ENCODE measurements around the gene RBMS3. TPM values are rescaled to one million over a fixed set of nuclear protein-coding genes. Genes with fewer than 3 reads are reported as not detected.

The RBMS3 gene
- total RNA-seq, 1 experiment from 2014 or later: 7.4 TPM

- H3K4me3 Mint-ChIP-seq (ENCODE audit: unreplicated experiment): no peak overlapping the region
- BruUV-seq (replicated peaks): no TSS peak
- H3K36me3 Mint-ChIP-seq (ENCODE audit: insufficient read depth, unreplicated experiment): no peaks in the 10 kb centered on the region
- no peaks in the 10 kb centered on the region for H3K9me3 Mint-ChIP-seq (ENCODE audit: unreplicated experiment)
- ChIA-PET CTCF (no interaction called here), POLR2A (no interaction called here)
- intact Hi-C loops (cut with micrococcal nuclease; ENCODE audit: unreplicated experiment): no loop called here
- no peak overlapping the region for H3K27ac Mint-ChIP-seq (ENCODE audit: unreplicated experiment)
- H3K27me3 Mint-ChIP-seq (ENCODE audit: insufficient read depth, unreplicated experiment): no peaks in the 10 kb centered on the region
- no peaks in the 10 kb centered on the region for H3K27me3 ChIP-seq (replicated peaks; ENCODE audit: control insufficient read depth, insufficient read depth, low read length)
- no peak for DNase-seq
- TF ChIP-seq CTCF (IDR thresholded peaks at IDR 0.05; ENCODE audit: insufficient read depth in 1 of 2, low read depth in 1 of 2, low read length in 1 of 2, severe bottlenecking in 1 of 2, unreplicated experiment in 1 of 2): no peak
- H3K4me1 ChIP-seq: no peaks in the 10 kb centered on the region
- H3K4me1 Mint-ChIP-seq (ENCODE audit: low read depth, unreplicated experiment): no peaks in the 10 kb centered on the region
- no peaks in the 10 kb centered on the region for H3K9me3 ChIP-seq
- no peak overlapping the region for H3K4me3 ChIP-seq (ENCODE audit: low read depth, low read length)
- H3K36me3 ChIP-seq (ENCODE audit: control insufficient read depth, insufficient read depth, low read length): no peaks in the 10 kb centered on the region
Measured at GRCh38 chr3:29922992-29923746, 642.3 kb downstream of the RBMS3 start.

- Mint-ChIP-seq H3K36me3 (ENCODE audit: insufficient read depth, unreplicated experiment) (no peaks in the 10 kb centered on the region), H3K4me1 (ENCODE audit: low read depth, unreplicated experiment) (no peaks in the 10 kb centered on the region), H3K4me3 (ENCODE audit: unreplicated experiment) (no peak overlapping the region), H3K27me3 (ENCODE audit: insufficient read depth, unreplicated experiment) (no peaks in the 10 kb centered on the region), H3K27ac (ENCODE audit: unreplicated experiment) (no peak overlapping the region), H3K9me3 (ENCODE audit: unreplicated experiment) (no peaks in the 10 kb centered on the region)
- DNase-seq: no peak
- intact Hi-C loops (cut with micrococcal nuclease; ENCODE audit: unreplicated experiment): no loop called here
- POLR2A ChIA-PET: interaction anchor here (0.7 kb wide), 1 partner anchor 49 kb away, joined by 10 read pairs; no protein-coding TSS in a partner anchor
- BruUV-seq (replicated peaks): no TSS peak
- H3K9me3 ChIP-seq: no peaks in the 10 kb centered on the region
- TF ChIP-seq CTCF (IDR thresholded peaks at IDR 0.05; ENCODE audit: insufficient read depth in 1 of 2, low read depth in 1 of 2, low read length in 1 of 2, severe bottlenecking in 1 of 2, unreplicated experiment in 1 of 2): no peak
- no peaks in the 10 kb centered on the region for H3K4me1 ChIP-seq
- H3K36me3 ChIP-seq (ENCODE audit: control insufficient read depth, insufficient read depth, low read length): no peaks in the 10 kb centered on the region
- H3K4me3 ChIP-seq (ENCODE audit: low read depth, low read length): no peak overlapping the region
- H3K27me3 ChIP-seq (replicated peaks; ENCODE audit: control insufficient read depth, insufficient read depth, low read length): no peaks in the 10 kb centered on the region
- CTCF ChIA-PET: no interaction called here
Measured at GRCh38 chr3:29924783-29925561, 644.1 kb downstream of the RBMS3 start.

GRCh38 chr3:29926378-29926777 is 645.5 kb downstream of the RBMS3 start:
- ChIA-PET POLR2A (no interaction called here), CTCF (no interaction called here)
- Mint-ChIP-seq H3K27me3 (ENCODE audit: insufficient read depth, unreplicated experiment) (no peaks in the 10 kb centered on the region), H3K27ac (ENCODE audit: unreplicated experiment) (no peak overlapping the region), H3K36me3 (ENCODE audit: insufficient read depth, unreplicated experiment) (no peaks in the 10 kb centered on the region), H3K9me3 (ENCODE audit: unreplicated experiment) (no peaks in the 10 kb centered on the region), H3K4me1 (ENCODE audit: low read depth, unreplicated experiment) (no peaks in the 10 kb centered on the region), H3K4me3 (ENCODE audit: unreplicated experiment) (no peak overlapping the region)
- BruUV-seq (replicated peaks): no TSS peak
- Histone ChIP-seq H3K4me1 (no peaks in the 10 kb centered on the region), H3K4me3 (ENCODE audit: low read depth, low read length) (no peak overlapping the region), H3K9me3 (no peaks in the 10 kb centered on the region), H3K27me3 (replicated peaks; ENCODE audit: control insufficient read depth, insufficient read depth, low read length) (no peaks in the 10 kb centered on the region), H3K36me3 (ENCODE audit: control insufficient read depth, insufficient read depth, low read length) (no peaks in the 10 kb centered on the region)
- intact Hi-C loops (cut with micrococcal nuclease; ENCODE audit: unreplicated experiment): no loop called here
- TF ChIP-seq CTCF (IDR thresholded peaks at IDR 0.05; ENCODE audit: insufficient read depth in 1 of 2, low read depth in 1 of 2, low read length in 1 of 2, severe bottlenecking in 1 of 2, unreplicated experiment in 1 of 2): no peak
- DNase-seq: no peak

All from Caco-2 (cell line).